NCI-H146 (cell line): ENCODE data around the gene FNIP1.
"Not testable (repeated sequence)": the region's sequence is repeated elsewhere in the genome, so short reads cannot be mapped to it uniquely, and the experiment has no call there.

ENCODE experiments used
- DNase-seq: peaks from one replicate; lab custom pipeline; 2025; lab: John Stamatoyannopoulos, UW

Gene FNIP1

GRCh38 chr5:131607903-131608540 is 188.8 kb downstream of the FNIP1 start:
- DNase-seq: no peak

- DNase-seq: no peak
Measured at GRCh38 chr5:131607418-131607817, 189.4 kb downstream of the FNIP1 start.

GRCh38 chr5:131605086-131605485 is 191.7 kb downstream of the FNIP1 start:
- no peak for DNase-seq

DNA sequence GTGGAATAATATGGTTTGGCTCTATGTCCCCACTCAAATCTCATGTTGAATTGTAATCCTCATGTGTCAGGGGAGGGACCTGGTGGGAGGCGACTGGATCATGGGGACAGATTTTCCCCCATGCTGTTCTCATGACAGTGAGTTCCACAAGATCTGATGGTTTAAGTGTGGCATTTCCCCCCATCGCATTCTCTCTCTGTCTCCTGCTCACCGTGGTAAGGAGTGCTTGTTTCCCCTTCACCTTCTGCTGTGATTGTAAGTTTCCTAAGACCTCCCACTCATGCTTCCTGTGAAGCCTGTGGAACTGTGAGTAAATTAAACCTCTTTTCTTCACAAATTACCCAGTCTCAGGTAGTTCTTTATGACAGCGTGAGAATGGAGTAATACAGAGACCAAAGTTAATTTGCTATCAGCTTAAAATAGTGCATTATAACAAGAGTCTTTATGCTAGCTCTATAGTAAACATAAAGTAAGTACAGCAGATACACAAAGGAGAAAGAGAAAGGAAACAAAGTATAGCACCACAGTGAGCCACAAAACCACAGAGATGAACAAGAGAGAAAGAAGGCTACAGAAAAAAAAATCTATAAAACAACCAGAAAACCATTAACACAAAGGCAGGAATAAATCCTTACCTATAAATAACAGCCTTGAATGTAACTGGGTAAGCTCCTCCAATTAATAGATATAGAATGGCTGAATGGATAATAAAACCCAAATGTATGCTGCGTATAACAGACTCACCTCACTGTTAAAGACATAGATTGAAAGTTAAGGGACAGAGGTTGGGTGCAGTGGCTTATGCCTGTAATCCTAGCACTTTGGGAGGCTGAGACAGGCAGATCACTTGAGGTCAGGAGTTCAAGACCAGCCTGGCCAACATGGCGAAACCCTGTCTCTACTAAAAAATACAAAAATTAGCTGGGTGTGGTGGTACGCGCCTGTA is 201.5 kb downstream of the FNIP1 start:
- no peak for DNase-seq

- DNase-seq: no peak
Measured at GRCh38 chr5:131593921-131594320, 202.9 kb downstream of the FNIP1 start.

- not testable (repeated sequence) for DNase-seq
Measured at GRCh38 chr5:131593436-131593835, 203.4 kb downstream of the FNIP1 start.
